Vagina (tissue), 2 donors: ENCODE measurements around the gene PPP2R2C.

Source experiments
- POLR2A ChIP-seq, 2 donors: fragments of 450-650 bp; IDR thresholded peaks; one replicate each; pipeline ENCODE4 v1.6.1; 2017; ENCODE audit warnings: antibody characterized with exemption in 2 of 2, mild to moderate bottlenecking in 2 of 2, moderate library complexity in 2 of 2
- POLR2AphosphoS5 ChIP-seq, 2 donors: sonication (generic); formaldehyde crosslinking; IDR thresholded peaks; one replicate each; pipeline ENCODE4 v1.9.0; 2017; ENCODE audit warnings: antibody characterized with exemption in 2 of 2, mild to moderate bottlenecking in 2 of 2, low read depth in 1 of 2; ENCODE audit not compliant: insufficient read depth in 1 of 2

- TF ChIP-seq POLR2AphosphoS5 (IDR thresholded peaks at IDR 0.05; ENCODE audit: insufficient read depth in 1 of 2, low read depth in 1 of 2) (no peak), POLR2A (IDR thresholded peaks at IDR 0.05) (no peak)
Measured at GRCh38 chr4:6306299-6306698, 166.1 kb downstream of the PPP2R2C start.
